B cell (primary cell): ENCODE data around the gene IQSEC3.

Experiments
- EZH2 ChIP-seq: IDR thresholded peaks from 2 replicates; pipeline ENCODE4 v1.6.1; 2012; ENCODE audit warnings: borderline replicate concordance, low read depth, mild to moderate bottlenecking, moderate library complexity, low read length; ENCODE audit not compliant: insufficient read depth, poor library complexity, severe bottlenecking
- TF ChIP-seq, protein P1 (sequence below): fragments of 200-600 bp; IDR thresholded peaks from one replicate; pipeline ENCODE4 v1.8.0; 2022; ENCODE audit warnings: antibody characterized with exemption, mild to moderate bottlenecking

DNA sequence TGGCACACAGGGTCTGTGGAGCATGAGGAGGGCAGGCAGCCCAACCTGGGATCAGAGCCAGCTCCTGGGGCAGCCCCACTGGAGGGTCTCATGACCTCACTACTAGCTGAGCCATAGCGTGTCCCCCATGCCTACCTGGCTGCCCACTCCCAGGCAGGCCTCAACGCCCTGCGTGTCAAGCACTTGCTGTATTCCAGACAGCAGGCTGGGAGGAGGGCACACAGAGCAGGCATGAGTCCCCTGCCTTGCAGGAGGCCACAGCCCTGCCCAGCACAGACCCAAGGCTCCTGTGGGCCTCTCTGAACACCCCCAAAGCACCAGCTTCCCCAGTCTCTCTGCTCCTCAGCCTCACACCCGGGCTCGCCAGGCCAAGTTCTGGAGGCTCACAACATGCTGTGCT is 64.0 kb downstream of the IQSEC3 start:
- TF ChIP-seq, protein P1, sequence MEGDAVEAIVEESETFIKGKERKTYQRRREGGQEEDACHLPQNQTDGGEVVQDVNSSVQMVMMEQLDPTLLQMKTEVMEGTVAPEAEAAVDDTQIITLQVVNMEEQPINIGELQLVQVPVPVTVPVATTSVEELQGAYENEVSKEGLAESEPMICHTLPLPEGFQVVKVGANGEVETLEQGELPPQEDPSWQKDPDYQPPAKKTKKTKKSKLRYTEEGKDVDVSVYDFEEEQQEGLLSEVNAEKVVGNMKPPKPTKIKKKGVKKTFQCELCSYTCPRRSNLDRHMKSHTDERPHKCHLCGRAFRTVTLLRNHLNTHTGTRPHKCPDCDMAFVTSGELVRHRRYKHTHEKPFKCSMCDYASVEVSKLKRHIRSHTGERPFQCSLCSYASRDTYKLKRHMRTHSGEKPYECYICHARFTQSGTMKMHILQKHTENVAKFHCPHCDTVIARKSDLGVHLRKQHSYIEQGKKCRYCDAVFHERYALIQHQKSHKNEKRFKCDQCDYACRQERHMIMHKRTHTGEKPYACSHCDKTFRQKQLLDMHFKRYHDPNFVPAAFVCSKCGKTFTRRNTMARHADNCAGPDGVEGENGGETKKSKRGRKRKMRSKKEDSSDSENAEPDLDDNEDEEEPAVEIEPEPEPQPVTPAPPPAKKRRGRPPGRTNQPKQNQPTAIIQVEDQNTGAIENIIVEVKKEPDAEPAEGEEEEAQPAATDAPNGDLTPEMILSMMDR = no peak
- TF ChIP-seq EZH2 = no peak
